ENCODE results near the gene TRABD.

Gene TRABD

DNA sequence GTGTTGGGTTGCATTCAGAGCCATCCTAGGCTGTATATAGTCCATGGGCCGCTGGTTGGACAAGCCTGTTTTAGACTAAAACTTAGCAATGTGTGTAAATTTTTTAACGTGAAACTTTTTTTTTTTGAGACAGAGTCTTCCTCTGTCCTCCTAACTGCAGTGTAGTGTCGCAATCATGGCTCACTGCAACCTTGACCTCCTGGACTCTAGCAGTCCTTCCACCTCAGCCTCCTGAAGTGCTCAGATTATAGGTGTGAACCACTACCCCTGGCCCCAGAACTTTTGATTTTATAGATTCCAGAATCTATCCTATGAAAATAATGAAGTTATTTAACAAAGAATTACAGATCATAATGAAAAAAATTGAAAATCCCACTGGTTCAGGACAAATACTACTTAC, 45.1 kb upstream of the TRABD start:
- peak overlapping the region; percentile 17 for H3K4me3 ChIP-seq (ENCODE audit: low read depth, low read length, poor library complexity, severe bottlenecking)
- TF ChIP-seq, protein P1, sequence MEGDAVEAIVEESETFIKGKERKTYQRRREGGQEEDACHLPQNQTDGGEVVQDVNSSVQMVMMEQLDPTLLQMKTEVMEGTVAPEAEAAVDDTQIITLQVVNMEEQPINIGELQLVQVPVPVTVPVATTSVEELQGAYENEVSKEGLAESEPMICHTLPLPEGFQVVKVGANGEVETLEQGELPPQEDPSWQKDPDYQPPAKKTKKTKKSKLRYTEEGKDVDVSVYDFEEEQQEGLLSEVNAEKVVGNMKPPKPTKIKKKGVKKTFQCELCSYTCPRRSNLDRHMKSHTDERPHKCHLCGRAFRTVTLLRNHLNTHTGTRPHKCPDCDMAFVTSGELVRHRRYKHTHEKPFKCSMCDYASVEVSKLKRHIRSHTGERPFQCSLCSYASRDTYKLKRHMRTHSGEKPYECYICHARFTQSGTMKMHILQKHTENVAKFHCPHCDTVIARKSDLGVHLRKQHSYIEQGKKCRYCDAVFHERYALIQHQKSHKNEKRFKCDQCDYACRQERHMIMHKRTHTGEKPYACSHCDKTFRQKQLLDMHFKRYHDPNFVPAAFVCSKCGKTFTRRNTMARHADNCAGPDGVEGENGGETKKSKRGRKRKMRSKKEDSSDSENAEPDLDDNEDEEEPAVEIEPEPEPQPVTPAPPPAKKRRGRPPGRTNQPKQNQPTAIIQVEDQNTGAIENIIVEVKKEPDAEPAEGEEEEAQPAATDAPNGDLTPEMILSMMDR (IDR thresholded peaks at IDR 0.05; ENCODE audit: low read length), result no peak
- TF ChIP-seq EZH2 (IDR thresholded peaks at IDR 0.05; ENCODE audit: borderline replicate concordance, low read length), result no peak
- peak overlapping the region; percentile 49 for H3K4me2 ChIP-seq (ENCODE audit: low read length)

GRCh38 chr22:50141462-50141861, 44.3 kb upstream of the TRABD start:
- Histone ChIP-seq H3K4me2 (ENCODE audit: low read length) (no peak overlapping the region), H3K36me3 (ENCODE audit: insufficient read depth, low read length) (no peaks in the 10 kb centered on the region), H3K27me3 (ENCODE audit: insufficient read depth, low read length) (no peaks in the 10 kb centered on the region), H3K9ac (ENCODE audit: low read length) (no peak overlapping the region), H3K9me3 (ENCODE audit: low read length) (no peaks in the 10 kb centered on the region), H3K4me3 (ENCODE audit: low read depth, low read length, poor library complexity, severe bottlenecking) (no peak overlapping the region), H3K79me2 (ENCODE audit: insufficient read depth, low read length) (no peaks in the 10 kb centered on the region), H3F3A (ENCODE audit: insufficient read depth, low read length) (0 out of 2 replicates have a peak, but pooled peaks cover 15% of the 10 kb centered on the region), H4K20me1 (ENCODE audit: insufficient read depth, low read length) (no peaks in the 10 kb centered on the region), H2AFZ (ENCODE audit: low read length) (no peak overlapping the region), H3K9me2 (ENCODE audit: low read depth, low read length) (no peaks in the 10 kb centered on the region), H3K4me1 (ENCODE audit: insufficient read depth, low read length, severe bottlenecking) (peaks cover 68% of the 10 kb centered on the region), H3K27ac (ENCODE audit: low read depth, low read length, poor library complexity, severe bottlenecking) (peak overlapping the region; percentile 98)
- TF ChIP-seq EZH2 (IDR thresholded peaks at IDR 0.05; ENCODE audit: borderline replicate concordance, low read length), result no peak
- TF ChIP-seq, protein P1 (IDR thresholded peaks at IDR 0.05; ENCODE audit: low read length), result no peak

More for the DNA sequence above, 45.1 kb upstream of the TRABD start:
- Histone ChIP-seq H3K27me3 (ENCODE audit: insufficient read depth, low read length) (no peaks in the 10 kb centered on the region), H3K27ac (ENCODE audit: low read depth, low read length, poor library complexity, severe bottlenecking) (peak overlapping the region; percentile 98), H3K79me2 (ENCODE audit: insufficient read depth, low read length) (no peaks in the 10 kb centered on the region), H3K9ac (ENCODE audit: low read length) (peak overlapping the region; percentile 21; the same call in 1 of the 2 replicates), H3K9me3 (ENCODE audit: low read length) (no peaks in the 10 kb centered on the region), H3F3A (ENCODE audit: insufficient read depth, low read length) (0 out of 2 replicates have a peak, but pooled peaks cover 15% of the 10 kb centered on the region), H2AFZ (ENCODE audit: low read length) (no peak overlapping the region), H3K9me2 (ENCODE audit: low read depth, low read length) (no peaks in the 10 kb centered on the region), H3K36me3 (ENCODE audit: insufficient read depth, low read length) (no peaks in the 10 kb centered on the region), H4K20me1 (ENCODE audit: insufficient read depth, low read length) (no peaks in the 10 kb centered on the region), H3K4me1 (ENCODE audit: insufficient read depth, low read length, severe bottlenecking) (peaks cover 60% of the 10 kb centered on the region)

DNA sequence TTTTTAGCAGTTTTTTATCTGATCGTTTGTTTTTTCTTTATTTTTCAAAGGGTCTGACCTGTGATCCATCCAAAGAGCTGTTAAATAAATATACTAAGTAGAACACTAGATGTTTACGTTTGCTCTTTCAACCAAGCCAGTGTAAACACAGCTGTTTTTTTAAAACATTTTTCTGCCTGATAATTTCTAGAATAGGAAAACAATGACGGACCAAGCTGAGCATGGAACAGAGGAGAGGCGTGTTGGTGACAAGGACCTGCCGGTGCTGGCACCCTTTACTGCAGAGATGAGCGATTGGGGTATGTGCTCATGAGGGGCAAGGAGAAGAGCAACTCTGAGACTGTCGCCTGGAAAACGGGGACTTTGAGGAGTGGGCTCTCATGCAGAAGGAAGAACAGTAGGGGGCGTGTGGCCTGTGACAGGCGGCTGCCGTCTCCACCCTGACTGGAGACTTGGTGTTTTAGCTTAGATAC, 43.8 kb upstream of the TRABD start:
- Histone ChIP-seq H2AFZ (ENCODE audit: low read length) (no peak overlapping the region), H3K27me3 (ENCODE audit: insufficient read depth, low read length) (no peaks in the 10 kb centered on the region), H3K4me1 (ENCODE audit: insufficient read depth, low read length, severe bottlenecking) (peaks cover 73% of the 10 kb centered on the region), H3K9ac (ENCODE audit: low read length) (no peak overlapping the region), H3K9me2 (ENCODE audit: low read depth, low read length) (no peaks in the 10 kb centered on the region), H3K36me3 (ENCODE audit: insufficient read depth, low read length) (no peaks in the 10 kb centered on the region), H3K27ac (ENCODE audit: low read depth, low read length, poor library complexity, severe bottlenecking) (peak overlapping the region; percentile 98), H3K79me2 (ENCODE audit: insufficient read depth, low read length) (no peaks in the 10 kb centered on the region), H3F3A (ENCODE audit: insufficient read depth, low read length) (0 out of 2 replicates have a peak, but pooled peaks cover 15% of the 10 kb centered on the region), H4K20me1 (ENCODE audit: insufficient read depth, low read length) (no peaks in the 10 kb centered on the region), H3K4me3 (ENCODE audit: low read depth, low read length, poor library complexity, severe bottlenecking) (no peak overlapping the region), H3K4me2 (ENCODE audit: low read length) (no peak overlapping the region), H3K9me3 (ENCODE audit: low read length) (no peaks in the 10 kb centered on the region)
- TF ChIP-seq, protein P1 (IDR thresholded peaks at IDR 0.05; ENCODE audit: low read length), result peak; percentile 62
- no peak for TF ChIP-seq EZH2 (IDR thresholded peaks at IDR 0.05; ENCODE audit: borderline replicate concordance, low read length)
